MM.1S (cell line): ENCODE measurements around the gene CFAP74.

Experiments used
- DNase-seq: peaks from one replicate; pipeline ENCODE4 v3.0.0-alpha.2; 2015
- H2AFZ ChIP-seq: fragments of 300-600 bp; sonication (generic); 2 replicates; pipeline ENCODE4 v1.6.0; 2016; ENCODE audit warnings: antibody characterized with exemption, low read length
- H3F3A ChIP-seq: fragments of 300-600 bp; sonication (generic); 2 replicates; pipeline ENCODE4 v1.6.1; 2016; ENCODE audit warnings: mild to moderate bottlenecking, antibody characterized with exemption, low read length, moderate library complexity, mixed read lengths; ENCODE audit not compliant: insufficient read depth
- H3K27ac ChIP-seq: fragments of 300-600 bp; sonication (generic); 2 replicates; pipeline ENCODE4 v1.5.1; 2016; ENCODE audit warnings: mild to moderate bottlenecking, low read length
- H3K27me3 ChIP-seq: fragments of 300-600 bp; sonication (generic); replicated peaks from 2 replicates; pipeline ENCODE4 v1.6.0; 2016; ENCODE audit warnings: low read length; ENCODE audit not compliant: insufficient read depth
- H3K36me3 ChIP-seq: fragments of 300-600 bp; sonication (generic); replicated peaks from 2 replicates; pipeline ENCODE4 v1.6.1; 2016; ENCODE audit warnings: mild to moderate bottlenecking, low read length, mixed read lengths; ENCODE audit not compliant: insufficient read depth
- H3K4me1 ChIP-seq: fragments of 300-600 bp; sonication (generic); 2 replicates; pipeline ENCODE4 v1.6.1; 2016; ENCODE audit warnings: low read length, mixed read lengths
- H3K4me2 ChIP-seq: fragments of 300-600 bp; sonication (generic); 2 replicates; pipeline ENCODE4 v1.6.0; 2016; ENCODE audit warnings: low read depth, low read length
- H3K4me3 ChIP-seq: fragments of 300-600 bp; sonication (generic); 2 replicates; pipeline ENCODE4 v1.5.1; 2016; ENCODE audit warnings: low read length, mixed read lengths
- H3K79me2 ChIP-seq: fragments of 300-600 bp; sonication (generic); 2 replicates; pipeline ENCODE4 v1.6.1; 2016; ENCODE audit warnings: mixed run types, low read length, mixed read lengths
- H3K9ac ChIP-seq: fragments of 300-600 bp; sonication (generic); 2 replicates; pipeline ENCODE4 v1.6.1; 2016; ENCODE audit warnings: low read length, mixed read lengths
- H3K9me2 ChIP-seq: fragments of 300-600 bp; sonication (generic); replicated peaks from 2 replicates; pipeline ENCODE4 v1.6.1; 2016; ENCODE audit warnings: mild to moderate bottlenecking, low read length, mixed read lengths; ENCODE audit not compliant: insufficient read depth
- H3K9me3 ChIP-seq: fragments of 300-600 bp; sonication (generic); replicated peaks from 2 replicates; pipeline ENCODE4 v1.6.1; 2016; ENCODE audit warnings: mild to moderate bottlenecking, low read length, mixed read lengths; ENCODE audit not compliant: insufficient read depth
- H4K20me1 ChIP-seq: fragments of 300-600 bp; sonication (generic); 2 replicates; pipeline ENCODE4 v1.6.1; 2016; ENCODE audit warnings: mild to moderate bottlenecking, low read length, moderate library complexity, mixed read lengths; ENCODE audit not compliant: insufficient read depth
- EZH2 ChIP-seq: fragments of 300-600 bp; sonication (generic); optimal IDR thresholded peaks from 2 replicates; pipeline ENCODE3; 2017; ENCODE audit warnings: low read depth, mild to moderate bottlenecking, antibody characterized with exemption, low read length, mixed read lengths
- EZH2phosphoT487 ChIP-seq: fragments of 300-600 bp; sonication (generic); IDR thresholded peaks from 2 replicates; pipeline ENCODE4 v1.6.1; 2018; ENCODE audit warnings: antibody characterized with exemption, low read length
- TF ChIP-seq, protein P1 (sequence below): fragments of 300-600 bp; sonication (generic); IDR thresholded peaks from 2 replicates; pipeline ENCODE4 v1.5.1; 2016; ENCODE audit warnings: antibody characterized with exemption, low read length, mixed read lengths

CFAP74 gene

GRCh38 chr1:1922956-1923833, 80.4 kb downstream of the CFAP74 start:
- H3K9me2 ChIP-seq: no peaks in the 10 kb centered on the region
- H3F3A ChIP-seq: no peaks in the 10 kb centered on the region
- no peak overlapping the region for H3K4me2 ChIP-seq
- H3K4me1 ChIP-seq: peaks cover 9% of the 10 kb centered on the region
- no peaks in the 10 kb centered on the region for H3K36me3 ChIP-seq
- TF ChIP-seq EZH2: no peak
- H3K9me3 ChIP-seq: no peaks in the 10 kb centered on the region
- no peak overlapping the region for H3K27ac ChIP-seq
- H4K20me1 ChIP-seq: no peaks in the 10 kb centered on the region
- DNase-seq: no peak
- no peaks in the 10 kb centered on the region for H3K79me2 ChIP-seq
- peaks cover 64% of the 10 kb centered on the region for H3K27me3 ChIP-seq
- no peak overlapping the region for H3K4me3 ChIP-seq
- no peak overlapping the region for H2AFZ ChIP-seq
- no peak overlapping the region for H3K9ac ChIP-seq

DNA sequence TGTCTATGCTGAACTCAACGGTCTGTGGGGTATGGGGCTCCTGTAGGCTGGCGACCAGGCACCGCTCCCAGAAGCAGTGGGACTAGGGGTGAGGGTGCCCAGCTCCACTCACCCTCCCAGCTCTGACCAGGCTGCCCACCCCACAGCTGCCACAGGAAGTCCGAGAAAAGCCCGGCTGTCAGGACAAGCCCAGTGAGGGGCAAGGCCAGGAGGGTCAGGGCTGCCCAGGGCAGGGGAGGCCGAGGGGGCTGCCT, 81.0 kb downstream of the CFAP74 start:
- Histone ChIP-seq H3K9ac (no peak overlapping the region), H2AFZ (no peak overlapping the region)

GRCh38 chr1:1921901-1922701, 81.5 kb downstream of the CFAP74 start:
- Histone ChIP-seq H3K4me2 (no peak overlapping the region), H3K27ac (no peak overlapping the region), H3K27me3 (peaks cover 54% of the 10 kb centered on the region), H3K9ac (no peak overlapping the region), H3K9me3 (no peaks in the 10 kb centered on the region), H3K4me3 (no peak overlapping the region), H3K4me1 (peaks cover 10% of the 10 kb centered on the region), H3K9me2 (no peaks in the 10 kb centered on the region), H4K20me1 (no peaks in the 10 kb centered on the region), H3K79me2 (no peaks in the 10 kb centered on the region), H3K36me3 (no peaks in the 10 kb centered on the region), H2AFZ (no peak overlapping the region), H3F3A (no peaks in the 10 kb centered on the region)
- no peak for TF ChIP-seq EZH2phosphoT487
- DNase-seq: peak; percentile 4

More for the DNA sequence above, 81.0 kb downstream of the CFAP74 start:
- no peaks in the 10 kb centered on the region for H3K79me2 ChIP-seq
- no peaks in the 10 kb centered on the region for H3K9me2 ChIP-seq
- no peaks in the 10 kb centered on the region for H3K9me3 ChIP-seq
- H3K4me1 ChIP-seq: peaks cover 10% of the 10 kb centered on the region
- H3K4me3 ChIP-seq: no peak overlapping the region
- peaks cover 59% of the 10 kb centered on the region for H3K27me3 ChIP-seq
- no peaks in the 10 kb centered on the region for H3F3A ChIP-seq
- TF ChIP-seq EZH2phosphoT487: no peak
- no peaks in the 10 kb centered on the region for H4K20me1 ChIP-seq
- DNase-seq: peak; percentile 1
- no peak overlapping the region for H3K4me2 ChIP-seq
- H3K36me3 ChIP-seq: no peaks in the 10 kb centered on the region
- H3K27ac ChIP-seq: no peak overlapping the region

DNA sequence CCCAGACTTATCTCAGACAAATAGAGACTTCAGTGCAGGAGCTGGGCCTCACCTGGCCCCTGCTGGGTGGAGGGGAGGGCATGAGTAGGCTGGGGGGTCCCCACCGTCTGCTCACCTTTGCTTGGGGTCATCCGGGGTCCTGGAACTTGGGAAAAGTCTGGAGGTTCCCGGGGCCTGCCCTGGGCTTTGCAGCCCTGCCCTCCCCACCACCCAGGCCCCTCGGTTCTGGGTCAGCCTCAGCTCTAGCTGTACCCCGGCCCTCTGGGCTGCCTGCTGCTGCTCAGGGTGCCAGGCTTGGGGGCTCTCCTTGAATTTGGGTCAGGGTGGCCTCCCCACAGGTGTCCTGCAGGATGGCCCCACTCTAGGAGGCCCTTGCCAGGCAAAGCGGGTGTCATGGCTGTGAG, 82.1 kb downstream of the CFAP74 start:
- TF ChIP-seq EZH2 (no peak), EZH2phosphoT487 (no peak)
- TF ChIP-seq, protein P1, sequence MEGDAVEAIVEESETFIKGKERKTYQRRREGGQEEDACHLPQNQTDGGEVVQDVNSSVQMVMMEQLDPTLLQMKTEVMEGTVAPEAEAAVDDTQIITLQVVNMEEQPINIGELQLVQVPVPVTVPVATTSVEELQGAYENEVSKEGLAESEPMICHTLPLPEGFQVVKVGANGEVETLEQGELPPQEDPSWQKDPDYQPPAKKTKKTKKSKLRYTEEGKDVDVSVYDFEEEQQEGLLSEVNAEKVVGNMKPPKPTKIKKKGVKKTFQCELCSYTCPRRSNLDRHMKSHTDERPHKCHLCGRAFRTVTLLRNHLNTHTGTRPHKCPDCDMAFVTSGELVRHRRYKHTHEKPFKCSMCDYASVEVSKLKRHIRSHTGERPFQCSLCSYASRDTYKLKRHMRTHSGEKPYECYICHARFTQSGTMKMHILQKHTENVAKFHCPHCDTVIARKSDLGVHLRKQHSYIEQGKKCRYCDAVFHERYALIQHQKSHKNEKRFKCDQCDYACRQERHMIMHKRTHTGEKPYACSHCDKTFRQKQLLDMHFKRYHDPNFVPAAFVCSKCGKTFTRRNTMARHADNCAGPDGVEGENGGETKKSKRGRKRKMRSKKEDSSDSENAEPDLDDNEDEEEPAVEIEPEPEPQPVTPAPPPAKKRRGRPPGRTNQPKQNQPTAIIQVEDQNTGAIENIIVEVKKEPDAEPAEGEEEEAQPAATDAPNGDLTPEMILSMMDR: no peak
- Histone ChIP-seq H4K20me1 (no peaks in the 10 kb centered on the region), H3K79me2 (no peaks in the 10 kb centered on the region), H3K4me2 (no peak overlapping the region), H3K4me3 (no peak overlapping the region), H2AFZ (no peak overlapping the region), H3K27ac (no peak overlapping the region), H3K4me1 (peaks cover 10% of the 10 kb centered on the region), H3K27me3 (peaks cover 47% of the 10 kb centered on the region), H3K9me3 (no peaks in the 10 kb centered on the region), H3F3A (no peaks in the 10 kb centered on the region), H3K9me2 (no peaks in the 10 kb centered on the region), H3K9ac (no peak overlapping the region), H3K36me3 (no peaks in the 10 kb centered on the region)
- no peak for DNase-seq
